ENCODE measurements around the gene PLEKHM3. TPM values are rescaled to one million over a fixed set of nuclear protein-coding genes. Genes with fewer than 3 reads are reported as not detected.

The PLEKHM3 gene
- total RNA-seq, 2 experiments from 2014 or later, result 11.3 to 11.6 TPM

DNA sequence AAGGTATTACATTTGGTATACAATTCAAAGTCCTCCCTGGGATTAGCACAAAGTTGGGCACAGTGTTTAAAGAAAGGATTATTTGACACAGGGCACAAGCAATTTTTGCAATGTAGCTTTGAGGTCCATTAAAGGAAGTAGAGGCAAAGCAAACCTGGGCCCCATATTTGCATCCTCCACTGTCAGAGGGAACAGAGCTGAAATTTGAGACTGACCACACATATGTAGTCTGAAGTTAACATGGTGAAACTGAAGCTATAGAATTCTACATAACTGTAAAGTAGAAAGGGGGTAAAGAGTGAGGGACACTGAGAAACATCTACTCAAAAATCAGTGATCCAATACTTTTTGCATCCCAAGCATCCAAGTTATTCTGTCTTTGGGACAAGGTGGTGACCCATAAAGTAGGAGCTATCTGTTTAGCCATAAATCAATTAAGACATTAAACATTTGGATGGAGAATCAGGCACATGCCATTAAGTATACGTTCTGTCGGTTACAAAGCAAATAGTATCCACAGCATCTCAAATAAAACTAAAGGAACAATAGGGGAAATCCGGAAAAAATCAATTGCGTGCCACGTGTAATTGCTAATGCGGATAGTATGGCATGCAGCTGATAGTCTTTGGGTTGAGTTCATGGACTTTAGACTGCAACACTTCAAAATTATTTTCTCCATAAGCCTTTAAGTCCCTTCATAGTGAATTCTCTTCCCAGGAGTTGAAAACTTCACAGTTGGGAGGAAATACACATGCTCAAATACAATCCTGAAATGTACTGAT, 72.6 kb downstream of the PLEKHM3 start:
- H3K4me1 Mint-ChIP-seq (ENCODE audit: low read depth), result no peaks in the 10 kb centered on the region

DNA sequence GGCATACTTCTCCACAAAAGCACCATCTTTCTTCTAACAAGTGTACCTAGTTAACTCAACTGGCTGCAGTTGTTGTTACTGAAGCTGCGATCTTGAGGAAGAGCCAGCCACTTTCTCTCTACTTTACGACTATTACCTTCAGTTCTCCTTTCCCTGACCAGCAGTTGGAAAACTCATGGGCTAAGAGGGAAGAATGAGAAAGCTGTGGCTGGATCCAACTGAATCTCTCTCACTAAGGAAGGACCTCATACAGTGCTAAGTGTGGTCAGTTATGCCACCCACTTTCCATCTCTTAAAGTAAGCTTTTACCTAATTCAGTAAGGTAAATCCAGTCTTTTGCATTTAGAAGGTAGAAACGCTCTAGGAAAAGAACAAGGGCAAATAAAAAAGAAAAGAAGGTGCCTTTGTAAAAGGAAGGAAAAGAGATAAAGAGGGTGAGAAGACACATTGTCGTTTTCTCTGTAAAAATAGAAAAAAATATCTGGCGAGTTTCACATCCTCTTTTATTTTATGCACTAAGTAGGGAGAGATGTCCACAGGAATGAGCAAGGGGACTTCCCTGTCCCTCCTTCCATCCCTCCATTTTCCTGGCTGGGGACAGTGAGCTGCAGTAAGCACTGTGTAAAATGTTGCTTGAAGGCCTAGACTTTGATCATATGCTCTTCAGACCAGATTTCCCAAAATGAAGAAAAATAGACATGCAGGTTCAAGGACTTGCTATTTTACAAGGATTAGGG, 73.4 kb downstream of the PLEKHM3 start:
- POLR2A ChIA-PET, result no interaction called here
- no peak overlapping the region for H3K4me3 Mint-ChIP-seq
- H3K36me3 Mint-ChIP-seq (ENCODE audit: low read depth), result peaks cover 9% of the 10 kb centered on the region
- intact Hi-C loops (cut with DNase I, micrococcal nuclease), result no loop called here
- Histone ChIP-seq H3K36me3 (ENCODE audit: insufficient read depth, low read length) (no peaks in the 10 kb centered on the region), H3K27me3 (ENCODE audit: control insufficient read depth in 1 of 2, insufficient read depth in 2 of 2, low read length in 2 of 2) (no peaks in the 10 kb centered on the region), H3K4me3 (ENCODE audit: low read length) (no peak overlapping the region), H3K4me1 (ENCODE audit: insufficient read depth, low read length) (no peaks in the 10 kb centered on the region), H3K27ac (ENCODE audit: low read depth in 1 of 2, low read length in 2 of 2) (no peak overlapping the region), H3K9me3 (ENCODE audit: control insufficient read depth in 1 of 2, insufficient read depth in 1 of 2, low read length in 2 of 2) (no peaks in the 10 kb centered on the region)
- TF ChIP-seq, protein P1, sequence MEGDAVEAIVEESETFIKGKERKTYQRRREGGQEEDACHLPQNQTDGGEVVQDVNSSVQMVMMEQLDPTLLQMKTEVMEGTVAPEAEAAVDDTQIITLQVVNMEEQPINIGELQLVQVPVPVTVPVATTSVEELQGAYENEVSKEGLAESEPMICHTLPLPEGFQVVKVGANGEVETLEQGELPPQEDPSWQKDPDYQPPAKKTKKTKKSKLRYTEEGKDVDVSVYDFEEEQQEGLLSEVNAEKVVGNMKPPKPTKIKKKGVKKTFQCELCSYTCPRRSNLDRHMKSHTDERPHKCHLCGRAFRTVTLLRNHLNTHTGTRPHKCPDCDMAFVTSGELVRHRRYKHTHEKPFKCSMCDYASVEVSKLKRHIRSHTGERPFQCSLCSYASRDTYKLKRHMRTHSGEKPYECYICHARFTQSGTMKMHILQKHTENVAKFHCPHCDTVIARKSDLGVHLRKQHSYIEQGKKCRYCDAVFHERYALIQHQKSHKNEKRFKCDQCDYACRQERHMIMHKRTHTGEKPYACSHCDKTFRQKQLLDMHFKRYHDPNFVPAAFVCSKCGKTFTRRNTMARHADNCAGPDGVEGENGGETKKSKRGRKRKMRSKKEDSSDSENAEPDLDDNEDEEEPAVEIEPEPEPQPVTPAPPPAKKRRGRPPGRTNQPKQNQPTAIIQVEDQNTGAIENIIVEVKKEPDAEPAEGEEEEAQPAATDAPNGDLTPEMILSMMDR (IDR thresholded peaks at IDR 0.05), result no peak
- no peak for DNase-seq
- CTCF ChIA-PET, result no interaction called here
- no peaks in the 10 kb centered on the region for H3K4me1 Mint-ChIP-seq (ENCODE audit: low read depth)
- H3K27me3 Mint-ChIP-seq, result no peaks in the 10 kb centered on the region
- no peaks in the 10 kb centered on the region for H3K9me3 Mint-ChIP-seq
- no peak for ATAC-seq (ENCODE audit: poor library complexity)
- no peak overlapping the region for H3K27ac Mint-ChIP-seq

More for the DNA sequence above, 72.6 kb downstream of the PLEKHM3 start:
- H3K27ac Mint-ChIP-seq, result no peak overlapping the region
- no peak overlapping the region for H3K4me3 ChIP-seq (ENCODE audit: low read length)
- ChIA-PET CTCF (no interaction called here), POLR2A (no interaction called here)
- no peak overlapping the region for H3K4me3 Mint-ChIP-seq
- H3K9me3 ChIP-seq (ENCODE audit: control insufficient read depth in 1 of 2, insufficient read depth in 1 of 2, low read length in 2 of 2), result no peaks in the 10 kb centered on the region
- no peaks in the 10 kb centered on the region for H3K27me3 ChIP-seq (ENCODE audit: control insufficient read depth in 1 of 2, insufficient read depth in 2 of 2, low read length in 2 of 2)
- no peaks in the 10 kb centered on the region for H3K36me3 ChIP-seq (ENCODE audit: insufficient read depth, low read length)
- no peaks in the 10 kb centered on the region for H3K4me1 ChIP-seq (ENCODE audit: insufficient read depth, low read length)
- TF ChIP-seq, protein P1 (IDR thresholded peaks at IDR 0.05), result no peak
- ATAC-seq (ENCODE audit: poor library complexity) (no peak), DNase-seq (no peak)
- peaks cover 6% of the 10 kb centered on the region for H3K36me3 Mint-ChIP-seq (ENCODE audit: low read depth)
- no peaks in the 10 kb centered on the region for H3K27me3 Mint-ChIP-seq
- intact Hi-C loops (cut with DNase I, micrococcal nuclease), result no loop called here
- H3K27ac ChIP-seq (ENCODE audit: low read depth in 1 of 2, low read length in 2 of 2), result no peak overlapping the region
- no peaks in the 10 kb centered on the region for H3K9me3 Mint-ChIP-seq

DNA sequence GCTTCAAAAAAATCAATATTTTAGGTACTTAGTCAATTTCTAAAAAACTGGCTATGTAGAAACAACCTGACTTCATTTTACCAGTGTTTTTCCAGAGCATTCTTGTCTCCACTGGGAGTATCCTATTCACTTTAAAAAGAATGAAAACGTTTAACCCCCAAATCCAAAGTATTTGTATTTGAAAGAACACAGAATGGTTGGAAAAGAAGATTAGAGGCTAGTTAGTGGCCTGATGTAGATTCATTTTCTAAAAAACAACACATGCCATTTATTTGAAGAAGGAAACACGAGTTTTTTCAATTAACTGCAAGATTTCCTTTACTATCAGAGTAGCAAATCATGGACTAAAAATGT, 74.6 kb downstream of the PLEKHM3 start:
- DNase-seq, result no peak
- H3K4me1 ChIP-seq (ENCODE audit: insufficient read depth, low read length), result no peaks in the 10 kb centered on the region
- H3K4me3 Mint-ChIP-seq, result no peak overlapping the region
- H3K36me3 ChIP-seq (ENCODE audit: insufficient read depth, low read length), result peaks cover 2% of the 10 kb centered on the region
- no peaks in the 10 kb centered on the region for H3K27me3 ChIP-seq (ENCODE audit: control insufficient read depth in 1 of 2, insufficient read depth in 2 of 2, low read length in 2 of 2)
- ATAC-seq (ENCODE audit: poor library complexity), result no peak
- no peaks in the 10 kb centered on the region for H3K4me1 Mint-ChIP-seq (ENCODE audit: low read depth)
- H3K27ac ChIP-seq (ENCODE audit: low read depth in 1 of 2, low read length in 2 of 2), result no peak overlapping the region
- no peak overlapping the region for H3K4me3 ChIP-seq (ENCODE audit: low read length)
- H3K9me3 ChIP-seq (ENCODE audit: control insufficient read depth in 1 of 2, insufficient read depth in 1 of 2, low read length in 2 of 2), result no peaks in the 10 kb centered on the region
- no peaks in the 10 kb centered on the region for H3K27me3 Mint-ChIP-seq
- peaks cover 21% of the 10 kb centered on the region for H3K36me3 Mint-ChIP-seq (ENCODE audit: low read depth)
- TF ChIP-seq, protein P1 (IDR thresholded peaks at IDR 0.05), result no peak
- H3K9me3 Mint-ChIP-seq, result no peaks in the 10 kb centered on the region
- intact Hi-C loops (cut with DNase I, micrococcal nuclease), result no loop called here
- POLR2A ChIA-PET, result no interaction called here
- no peak overlapping the region for H3K27ac Mint-ChIP-seq
- CTCF ChIA-PET, result interaction anchor here (0.8 kb wide), 1 partner anchor 248 kb away, joined by 3 read pairs; no protein-coding TSS in a partner anchor

All from CD4-positive, alpha-beta T cell (primary cell).